PFSK-1 (cell line): ENCODE data around the gene CAMK1D.

Experiments
- POLR2AphosphoS5 ChIP-seq: IDR thresholded peaks from 2 replicates; pipeline ENCODE4 v1.6.1; 2012; ENCODE audit warnings: low read depth, mild to moderate bottlenecking, control low read depth, low read length, moderate library complexity
- TAF1 ChIP-seq: IDR thresholded peaks from 2 replicates; pipeline ENCODE4 v1.6.1; 2012; ENCODE audit warnings: low read length, control low read depth, borderline replicate concordance; ENCODE audit not compliant: insufficient read depth

DNA sequence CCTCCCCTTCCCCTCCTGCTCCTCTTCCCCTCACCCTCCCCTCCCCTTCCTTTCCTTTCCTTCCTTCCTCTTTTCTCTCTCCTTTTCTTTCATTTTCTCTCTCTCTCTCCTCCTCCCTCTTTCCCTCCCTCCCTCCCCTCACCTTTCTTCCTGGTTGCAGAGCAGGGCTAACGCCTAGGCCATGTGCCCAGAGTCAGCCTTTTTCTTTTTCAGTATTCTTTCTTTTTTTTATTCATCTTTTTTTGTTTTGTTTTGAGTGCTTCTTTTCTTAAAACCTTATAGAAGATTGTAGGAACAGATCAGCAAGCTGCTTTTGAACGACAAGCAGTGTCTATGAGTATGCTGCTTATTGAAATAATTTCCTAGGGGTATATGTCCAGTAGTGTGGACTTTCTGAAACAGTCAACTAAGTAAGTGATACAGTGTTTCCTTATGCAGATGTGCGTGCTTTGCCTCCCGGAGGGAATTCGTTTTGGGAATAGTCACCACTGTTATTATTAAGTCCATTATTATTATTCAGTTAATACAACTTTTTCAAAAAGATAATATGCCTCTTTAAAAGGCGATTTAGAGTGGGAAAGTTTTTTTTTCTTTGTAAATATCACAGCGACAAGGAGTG, 219.2 kb downstream of the CAMK1D start:
- no peak for TF ChIP-seq POLR2AphosphoS5
- TF ChIP-seq TAF1: no peak
